ENCODE measurements around the gene RSF1.

RSF1 gene

GRCh38 chr11:77778118-77778517 lies 42.4 kb downstream of the RSF1 start:
- H3K27me3 ChIP-seq (replicated peaks; ENCODE audit: control insufficient read depth, insufficient read depth, low read length), result no peaks in the 10 kb centered on the region
- H3K9ac ChIP-seq (ENCODE audit: low read length), result no peak overlapping the region
- no peaks in the 10 kb centered on the region for H3K36me3 ChIP-seq (ENCODE audit: control insufficient read depth, insufficient read depth, low read length, severe bottlenecking)
- no peak for DNase-seq (ENCODE audit: low read depth)
- H3K4me3 ChIP-seq (ENCODE audit: low read length), result no peak overlapping the region
- H3K4me1 ChIP-seq (ENCODE audit: control insufficient read depth, insufficient read depth, low read length), result no peaks in the 10 kb centered on the region
- H3K9me3 ChIP-seq (ENCODE audit: control insufficient read depth, low read length), result no peaks in the 10 kb centered on the region

- no peak overlapping the region for H3K9ac ChIP-seq (ENCODE audit: low read length)
- no peaks in the 10 kb centered on the region for H3K9me3 ChIP-seq (ENCODE audit: control insufficient read depth, low read length)
- DNase-seq (ENCODE audit: low read depth), result peak; percentile 46
Measured at GRCh38 chr11:77776455-77776854, 44.1 kb downstream of the RSF1 start.

GRCh38 chr11:77775936-77776335 lies 44.6 kb downstream of the RSF1 start:
- no peak for DNase-seq (ENCODE audit: low read depth)
- Histone ChIP-seq H3K9ac (ENCODE audit: low read length) (no peak overlapping the region), H3K27me3 (replicated peaks; ENCODE audit: control insufficient read depth, insufficient read depth, low read length) (no peaks in the 10 kb centered on the region), H3K36me3 (ENCODE audit: control insufficient read depth, insufficient read depth, low read length, severe bottlenecking) (no peaks in the 10 kb centered on the region), H3K9me3 (ENCODE audit: control insufficient read depth, low read length) (no peaks in the 10 kb centered on the region), H3K4me1 (ENCODE audit: control insufficient read depth, insufficient read depth, low read length) (peaks cover 4% of the 10 kb centered on the region), H3K4me3 (ENCODE audit: low read length) (no peak overlapping the region)

More at GRCh38 chr11:77776455-77776854, 44.1 kb downstream of the RSF1 start:
- H3K27me3 ChIP-seq (replicated peaks; ENCODE audit: control insufficient read depth, insufficient read depth, low read length), result no peaks in the 10 kb centered on the region
- no peaks in the 10 kb centered on the region for H3K4me1 ChIP-seq (ENCODE audit: control insufficient read depth, insufficient read depth, low read length)
- H3K4me3 ChIP-seq (ENCODE audit: low read length), result no peak overlapping the region
- no peaks in the 10 kb centered on the region for H3K36me3 ChIP-seq (ENCODE audit: control insufficient read depth, insufficient read depth, low read length, severe bottlenecking)

- Histone ChIP-seq H3K9me3 (ENCODE audit: control insufficient read depth, low read length) (no peaks in the 10 kb centered on the region), H3K27me3 (replicated peaks; ENCODE audit: control insufficient read depth, insufficient read depth, low read length) (no peaks in the 10 kb centered on the region), H3K4me3 (ENCODE audit: low read length) (no peak overlapping the region), H3K9ac (ENCODE audit: low read length) (no peak overlapping the region), H3K4me1 (ENCODE audit: control insufficient read depth, insufficient read depth, low read length) (peaks cover 4% of the 10 kb centered on the region), H3K36me3 (ENCODE audit: control insufficient read depth, insufficient read depth, low read length, severe bottlenecking) (no peaks in the 10 kb centered on the region)
- no peak for DNase-seq (ENCODE audit: low read depth)
Measured at GRCh38 chr11:77771135-77771534, 49.4 kb downstream of the RSF1 start.

GRCh38 chr11:77770629-77771028 lies 49.9 kb downstream of the RSF1 start:
- H3K9ac ChIP-seq (ENCODE audit: low read length), result no peak overlapping the region

GRCh38 chr11:77762426-77762825 lies 58.1 kb downstream of the RSF1 start:
- Histone ChIP-seq H3K36me3 (ENCODE audit: control insufficient read depth, insufficient read depth, low read length, severe bottlenecking) (peaks cover 40% of the 10 kb centered on the region), H3K9me3 (ENCODE audit: control insufficient read depth, low read length) (no peaks in the 10 kb centered on the region), H3K4me1 (ENCODE audit: control insufficient read depth, insufficient read depth, low read length) (no peaks in the 10 kb centered on the region), H3K27me3 (replicated peaks; ENCODE audit: control insufficient read depth, insufficient read depth, low read length) (no peaks in the 10 kb centered on the region), H3K4me3 (ENCODE audit: low read length) (no peak overlapping the region), H3K9ac (ENCODE audit: low read length) (no peak overlapping the region)
- no peak for DNase-seq (ENCODE audit: low read depth)

More at GRCh38 chr11:77770629-77771028, 49.9 kb downstream of the RSF1 start:
- no peaks in the 10 kb centered on the region for H3K27me3 ChIP-seq (replicated peaks; ENCODE audit: control insufficient read depth, insufficient read depth, low read length)
- H3K9me3 ChIP-seq (ENCODE audit: control insufficient read depth, low read length), result no peaks in the 10 kb centered on the region
- no peak overlapping the region for H3K4me3 ChIP-seq (ENCODE audit: low read length)
- H3K4me1 ChIP-seq (ENCODE audit: control insufficient read depth, insufficient read depth, low read length), result peaks cover 4% of the 10 kb centered on the region
- DNase-seq (ENCODE audit: low read depth), result no peak
- no peaks in the 10 kb centered on the region for H3K36me3 ChIP-seq (ENCODE audit: control insufficient read depth, insufficient read depth, low read length, severe bottlenecking)

GRCh38 chr11:77761491-77761890 lies 59.0 kb downstream of the RSF1 start:
- Histone ChIP-seq H3K4me3 (ENCODE audit: low read length) (no peak overlapping the region), H3K27me3 (replicated peaks; ENCODE audit: control insufficient read depth, insufficient read depth, low read length) (no peaks in the 10 kb centered on the region), H3K9me3 (ENCODE audit: control insufficient read depth, low read length) (no peaks in the 10 kb centered on the region), H3K9ac (ENCODE audit: low read length) (no peak overlapping the region), H3K4me1 (ENCODE audit: control insufficient read depth, insufficient read depth, low read length) (peaks cover 5% of the 10 kb centered on the region), H3K36me3 (ENCODE audit: control insufficient read depth, insufficient read depth, low read length, severe bottlenecking) (peaks cover 40% of the 10 kb centered on the region)
- no peak for DNase-seq (ENCODE audit: low read depth)

GRCh38 chr11:77758331-77758730 lies 62.2 kb downstream of the RSF1 start:
- peaks cover 38% of the 10 kb centered on the region for H3K36me3 ChIP-seq (ENCODE audit: control insufficient read depth, insufficient read depth, low read length, severe bottlenecking)
- DNase-seq (ENCODE audit: low read depth), result no peak
- no peaks in the 10 kb centered on the region for H3K9me3 ChIP-seq (ENCODE audit: control insufficient read depth, low read length)
- no peak overlapping the region for H3K4me3 ChIP-seq (ENCODE audit: low read length)
- no peak overlapping the region for H3K9ac ChIP-seq (ENCODE audit: low read length)
- H3K27me3 ChIP-seq (replicated peaks; ENCODE audit: control insufficient read depth, insufficient read depth, low read length), result no peaks in the 10 kb centered on the region
- H3K4me1 ChIP-seq (ENCODE audit: control insufficient read depth, insufficient read depth, low read length), result peaks cover 7% of the 10 kb centered on the region

- no peaks in the 10 kb centered on the region for H3K9me3 ChIP-seq (ENCODE audit: control insufficient read depth, low read length)
- H3K36me3 ChIP-seq (ENCODE audit: control insufficient read depth, insufficient read depth, low read length, severe bottlenecking), result peaks cover 16% of the 10 kb centered on the region
- peaks cover 15% of the 10 kb centered on the region for H3K4me1 ChIP-seq (ENCODE audit: control insufficient read depth, insufficient read depth, low read length)
- H3K9ac ChIP-seq (ENCODE audit: low read length), result no peak overlapping the region
- no peaks in the 10 kb centered on the region for H3K27me3 ChIP-seq (replicated peaks; ENCODE audit: control insufficient read depth, insufficient read depth, low read length)
- no peak for DNase-seq (ENCODE audit: low read depth)
- H3K4me3 ChIP-seq (ENCODE audit: low read length), result no peak overlapping the region
Measured at GRCh38 chr11:77753230-77753629, 67.3 kb downstream of the RSF1 start.

GRCh38 chr11:77752516-77752915 lies 68.0 kb downstream of the RSF1 start:
- H3K27me3 ChIP-seq (replicated peaks; ENCODE audit: control insufficient read depth, insufficient read depth, low read length), result no peaks in the 10 kb centered on the region
- H3K9ac ChIP-seq (ENCODE audit: low read length), result no peak overlapping the region
- peaks cover 19% of the 10 kb centered on the region for H3K4me1 ChIP-seq (ENCODE audit: control insufficient read depth, insufficient read depth, low read length)
- no peak overlapping the region for H3K4me3 ChIP-seq (ENCODE audit: low read length)
- H3K9me3 ChIP-seq (ENCODE audit: control insufficient read depth, low read length), result no peaks in the 10 kb centered on the region
- DNase-seq (ENCODE audit: low read depth), result no peak
- peaks cover 16% of the 10 kb centered on the region for H3K36me3 ChIP-seq (ENCODE audit: control insufficient read depth, insufficient read depth, low read length, severe bottlenecking)

- Histone ChIP-seq H3K36me3 (ENCODE audit: control insufficient read depth, insufficient read depth, low read length, severe bottlenecking) (peaks cover 16% of the 10 kb centered on the region), H3K4me1 (ENCODE audit: control insufficient read depth, insufficient read depth, low read length) (peaks cover 17% of the 10 kb centered on the region), H3K4me3 (ENCODE audit: low read length) (no peak overlapping the region), H3K9ac (ENCODE audit: low read length) (no peak overlapping the region), H3K27me3 (replicated peaks; ENCODE audit: control insufficient read depth, insufficient read depth, low read length) (no peaks in the 10 kb centered on the region), H3K9me3 (ENCODE audit: control insufficient read depth, low read length) (no peaks in the 10 kb centered on the region)
- no peak for DNase-seq (ENCODE audit: low read depth)
Measured at GRCh38 chr11:77750394-77751156, 69.9 kb downstream of the RSF1 start.

- H3K9ac ChIP-seq (ENCODE audit: low read length), result no peak overlapping the region
- H3K27me3 ChIP-seq (replicated peaks; ENCODE audit: control insufficient read depth, insufficient read depth, low read length), result no peaks in the 10 kb centered on the region
- DNase-seq (ENCODE audit: low read depth), result no peak
- H3K4me1 ChIP-seq (ENCODE audit: control insufficient read depth, insufficient read depth, low read length), result peaks cover 17% of the 10 kb centered on the region
- no peaks in the 10 kb centered on the region for H3K9me3 ChIP-seq (ENCODE audit: control insufficient read depth, low read length)
- H3K36me3 ChIP-seq (ENCODE audit: control insufficient read depth, insufficient read depth, low read length, severe bottlenecking), result peaks cover 10% of the 10 kb centered on the region
- no peak overlapping the region for H3K4me3 ChIP-seq (ENCODE audit: low read length)
Measured at GRCh38 chr11:77749232-77749631, 71.3 kb downstream of the RSF1 start.
